Activated T-cell treated with anti-CD3 and anti-CD28 coated beads for 4 hours (primary cell): ENCODE data around the gene CR1L.
A peak's percentile ranks its signal among the peaks of the same experiment; 100 is the strongest.
"Not testable (repeated sequence)": the region's sequence is repeated elsewhere in the genome, so short reads cannot be mapped to it uniquely, and the experiment has no call there.

Source experiments
- DNase-seq: peaks from one replicate; pipeline ENCODE4 v3.0.0-alpha.2; 2020

Gene CR1L

GRCh38 chr1:207747627-207748492, 102.9 kb downstream of the CR1L start:
- no peak for DNase-seq

GRCh38 chr1:207748737-207749528, 104.0 kb downstream of the CR1L start:
- DNase-seq: no peak

- DNase-seq: no peak
Observed at GRCh38 chr1:207750631-207751305, 105.8 kb downstream of the CR1L start.

GRCh38 chr1:207751463-207751789, 106.5 kb downstream of the CR1L start:
- DNase-seq: not testable (repeated sequence)

GRCh38 chr1:207751790-207752455, 107.0 kb downstream of the CR1L start, which contains the start of gene CD46:
Gene CD46 (plus strand): TSS chr1:207752054. CDS start chr1:207752213, 159 bp downstream.
- peak; percentile 81 for DNase-seq

- DNase-seq: peak; percentile 9
Observed at GRCh38 chr1:207752456-207752998, 107.6 kb downstream of the CR1L start.

- DNase-seq: no peak
Observed at GRCh38 chr1:207753611-207754010, 108.7 kb downstream of the CR1L start.

- DNase-seq: no peak
Observed at GRCh38 chr1:207754011-207754410, 109.1 kb downstream of the CR1L start.

- DNase-seq: no peak
Observed at GRCh38 chr1:207754974-207755700, 110.2 kb downstream of the CR1L start.

GRCh38 chr1:207755846-207756693, 111.1 kb downstream of the CR1L start:
- DNase-seq: no peak

GRCh38 chr1:207762622-207763021, 117.7 kb downstream of the CR1L start:
- DNase-seq: no peak

- no peak for DNase-seq
Observed at GRCh38 chr1:207763091-207763490, 118.2 kb downstream of the CR1L start.

- no peak for DNase-seq
Observed at GRCh38 chr1:207763972-207764371, 119.0 kb downstream of the CR1L start.

GRCh38 chr1:207766569-207766968, 121.6 kb downstream of the CR1L start:
- DNase-seq: no peak

GRCh38 chr1:207770514-207770913, 125.6 kb downstream of the CR1L start:
- not testable (repeated sequence) for DNase-seq
